Prostate gland (tissue), 2 donors: ENCODE measurements around the gene NFAM1. TPM values are rescaled to one million over a fixed set of nuclear protein-coding genes. Genes with fewer than 3 reads are reported as not detected.

ENCODE experiments used
- DNase-seq: peaks from one replicate; pipeline ENCODE4 v3.0.0-alpha.2; 2019; ENCODE audit warnings: low spot score
- H3K27ac ChIP-seq, 2 donors: fragments of 200-600 bp; sonication (generic); 2 replicates each; pipeline ENCODE4 v1.5.1; 2017 to 2019
- H3K27me3 ChIP-seq: fragments of 200-600 bp; sonication (generic); replicated peaks from 2 replicates; pipeline ENCODE4 v1.5.1; 2019; ENCODE audit not compliant: insufficient read depth
- H3K36me3 ChIP-seq, 2 donors: fragments of 200-600 bp; sonication (generic); 1 replicate in 1 of 2; 2 replicates in 1 of 2; pipeline versions ENCODE4 v1.5.1 to v1.8.1; 2017 to 2019
- H3K4me1 ChIP-seq: fragments of 200-600 bp; sonication (generic); replicated peaks from 2 replicates; pipeline ENCODE4 v1.5.1; 2019
- H3K4me3 ChIP-seq, 2 donors: fragments of 200-600 bp; sonication (generic); 2 replicates each; pipeline ENCODE4 v1.5.1; 2017 to 2019
- H3K9me3 ChIP-seq: fragments of 200-600 bp; sonication (generic); 2 replicates; pipeline ENCODE4 v1.5.1; 2017
- POLR2A ChIP-seq: fragments of 450-650 bp; IDR thresholded peaks from one replicate; pipeline ENCODE4 v1.6.1; 2016; ENCODE audit warnings: antibody characterized with exemption, mild to moderate bottlenecking
- POLR2AphosphoS5 ChIP-seq: sonication (generic); formaldehyde crosslinking; IDR thresholded peaks from one replicate; pipeline ENCODE4 v1.6.1; 2017; ENCODE audit warnings: antibody characterized with exemption
- WGBS: methylation state at CpG from one replicate; pipeline ENCODE4 v1.1.5; 2018; 5-methylcytosine and 5-hydroxymethylcytosine counted together
- intact Hi-C: fragments of 100-400 bp; cut with DNase I; formaldehyde crosslinking; loops from one replicate; pipeline ENCODE4 v1.14.2; 2022
- total RNA-seq, 2 donors: library from RNA; depleted of rRNA; stranded (reverse); fragments of >200 nt; gene quantifications; one replicate each; pipeline ENCODE4 v1.1.0, GENCODE V29; 2016
- TF ChIP-seq, protein P1 (sequence below), 4 experiments: fragments of 200-600 bp in 2 of 4; fragments of 450-650 bp in 2 of 4; sonication (generic) in 2 of 4; IDR thresholded peaks; 1 replicate in 3 of 4; 2 replicates in 1 of 4; pipeline ENCODE4 v1.5.1; 2016 to 2019; ENCODE audit warnings: antibody characterized with exemption in 4 of 4, mild to moderate bottlenecking in 2 of 4, moderate library complexity in 2 of 4

The NFAM1 gene
- total RNA-seq, 2 donors from 2014 or later = 0.36 to 2.4 TPM

DNA sequence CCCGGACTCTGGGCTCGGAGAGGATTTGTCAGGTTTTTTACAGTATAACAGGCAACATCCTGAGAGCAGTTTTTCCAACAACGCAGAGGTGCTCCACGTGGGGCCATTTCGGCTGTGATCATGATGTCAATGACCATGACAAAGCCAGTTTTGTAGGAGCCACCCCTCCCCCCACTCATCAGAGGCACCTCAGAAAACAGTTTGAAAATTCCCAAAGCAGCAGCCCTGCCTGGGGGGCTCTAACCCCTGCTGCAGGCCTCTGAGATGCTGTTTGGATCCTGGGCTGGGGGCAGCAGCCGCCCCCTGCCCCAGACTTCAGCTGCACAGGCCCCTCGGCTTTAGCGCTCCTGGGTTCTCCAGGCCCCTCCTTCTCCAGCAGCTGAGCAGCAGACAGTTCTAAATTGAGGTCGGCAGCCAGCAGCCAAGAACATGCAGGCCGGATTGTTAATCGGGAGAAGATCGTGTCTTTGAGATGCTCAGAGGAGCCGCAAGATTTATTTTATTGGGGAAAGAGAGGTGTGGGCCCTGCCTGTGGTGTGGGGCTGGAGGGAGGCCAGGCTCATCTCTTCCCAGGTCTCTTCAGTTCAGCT, 19.4 kb downstream of the NFAM1 start:
- 28% methylated on average over 13 of the region's 13 CpGs for WGBS
- DNase-seq = no peak
- Histone ChIP-seq H3K4me3 (no peak overlapping the region), H3K27ac (no peak overlapping the region), H3K36me3 (no peaks in the 10 kb centered on the region), H3K9me3 (no peaks in the 10 kb centered on the region), H3K4me1 (no peaks in the 10 kb centered on the region), H3K27me3 (no peaks in the 10 kb centered on the region)
- intact Hi-C loops = loop anchor here (10.0 kb wide), 1 partner anchor 58 kb away; no protein-coding TSS in a partner anchor
- TF ChIP-seq, protein P1, sequence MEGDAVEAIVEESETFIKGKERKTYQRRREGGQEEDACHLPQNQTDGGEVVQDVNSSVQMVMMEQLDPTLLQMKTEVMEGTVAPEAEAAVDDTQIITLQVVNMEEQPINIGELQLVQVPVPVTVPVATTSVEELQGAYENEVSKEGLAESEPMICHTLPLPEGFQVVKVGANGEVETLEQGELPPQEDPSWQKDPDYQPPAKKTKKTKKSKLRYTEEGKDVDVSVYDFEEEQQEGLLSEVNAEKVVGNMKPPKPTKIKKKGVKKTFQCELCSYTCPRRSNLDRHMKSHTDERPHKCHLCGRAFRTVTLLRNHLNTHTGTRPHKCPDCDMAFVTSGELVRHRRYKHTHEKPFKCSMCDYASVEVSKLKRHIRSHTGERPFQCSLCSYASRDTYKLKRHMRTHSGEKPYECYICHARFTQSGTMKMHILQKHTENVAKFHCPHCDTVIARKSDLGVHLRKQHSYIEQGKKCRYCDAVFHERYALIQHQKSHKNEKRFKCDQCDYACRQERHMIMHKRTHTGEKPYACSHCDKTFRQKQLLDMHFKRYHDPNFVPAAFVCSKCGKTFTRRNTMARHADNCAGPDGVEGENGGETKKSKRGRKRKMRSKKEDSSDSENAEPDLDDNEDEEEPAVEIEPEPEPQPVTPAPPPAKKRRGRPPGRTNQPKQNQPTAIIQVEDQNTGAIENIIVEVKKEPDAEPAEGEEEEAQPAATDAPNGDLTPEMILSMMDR (IDR thresholded peaks at IDR 0.05) = no peak
- TF ChIP-seq POLR2A = no peak
- no peak for TF ChIP-seq POLR2AphosphoS5

DNA sequence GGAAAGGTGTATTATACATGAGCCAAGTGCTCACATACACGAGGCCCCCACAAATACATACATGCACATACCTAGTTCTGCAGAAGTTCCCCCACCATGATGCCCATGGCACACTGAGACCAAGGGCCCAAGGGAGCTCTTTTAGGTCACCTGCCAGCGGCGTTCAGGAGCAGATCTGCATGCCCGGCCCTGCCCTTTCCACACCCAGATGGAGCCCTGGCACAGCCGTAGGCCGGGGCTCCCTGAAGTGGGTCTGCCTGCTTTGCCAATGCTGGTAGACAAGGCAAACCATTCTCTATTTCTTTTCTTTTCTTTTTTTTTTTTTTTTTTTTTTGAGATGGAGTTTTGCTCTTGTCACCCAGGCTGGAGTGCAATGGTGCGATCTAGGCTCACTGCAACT, 21.5 kb downstream of the NFAM1 start:
- no peak for DNase-seq
- no peaks in the 10 kb centered on the region for H3K4me1 ChIP-seq

DNA sequence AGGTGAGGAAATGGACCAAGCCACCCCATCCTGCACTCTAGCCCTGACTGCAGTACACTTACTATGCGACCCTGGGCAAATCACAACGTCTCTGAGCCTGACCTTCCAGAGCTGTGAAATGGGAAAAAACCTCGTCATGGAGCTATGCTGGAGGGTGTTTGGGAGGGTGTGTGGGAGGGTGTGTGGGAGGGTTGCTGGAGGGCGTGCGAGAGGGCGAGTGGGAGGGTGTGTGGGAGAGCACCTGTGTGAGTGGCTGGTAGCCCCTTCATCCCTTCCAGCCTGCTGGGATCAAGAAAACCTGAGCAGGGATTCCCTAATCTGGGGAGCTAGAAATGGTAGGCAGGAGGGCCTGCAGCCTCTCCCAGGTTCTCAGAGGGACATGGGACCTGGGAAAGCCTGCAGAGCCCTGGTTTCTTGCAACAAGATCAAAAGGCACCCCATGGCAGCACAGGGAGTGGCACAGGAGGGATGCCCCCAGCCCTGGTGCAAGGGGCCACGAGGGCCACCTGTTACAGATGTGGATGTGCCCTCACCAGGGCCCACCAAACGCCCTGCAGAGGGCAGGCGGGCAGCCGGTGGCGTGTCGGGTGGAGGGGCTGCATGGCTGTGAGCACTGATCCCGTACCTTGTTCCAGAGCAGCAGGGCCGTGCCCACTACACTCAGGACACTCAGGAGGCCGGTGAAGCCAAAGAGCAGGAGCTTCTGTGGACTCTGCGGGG, 23.2 kb downstream of the NFAM1 start:
- no peaks in the 10 kb centered on the region for H3K36me3 ChIP-seq
- intact Hi-C loops = no loop called here
- DNase-seq = no peak
- no peaks in the 10 kb centered on the region for H3K9me3 ChIP-seq
- 94% methylated on average over 16 of the region's 16 CpGs for WGBS
- H3K4me3 ChIP-seq = no peak overlapping the region
- H3K27ac ChIP-seq = no peak overlapping the region
- TF ChIP-seq POLR2A (no peak), POLR2AphosphoS5 (no peak)
- TF ChIP-seq, protein P1 (IDR thresholded peaks at IDR 0.05) = no peak
- H3K4me1 ChIP-seq = no peaks in the 10 kb centered on the region
- H3K27me3 ChIP-seq = no peaks in the 10 kb centered on the region

More for the DNA sequence above, 21.5 kb downstream of the NFAM1 start:
- intact Hi-C loops = loop anchor here (10.0 kb wide), 1 partner anchor 56 kb away; no protein-coding TSS in a partner anchor
- Histone ChIP-seq H3K36me3 (no peaks in the 10 kb centered on the region), H3K9me3 (no peaks in the 10 kb centered on the region), H3K27ac (no peak overlapping the region), H3K27me3 (no peaks in the 10 kb centered on the region), H3K4me3 (no peak overlapping the region)
- whole genome bisulfite sequencing = 46% methylated on average over 7 of the region's 7 CpGs
- TF ChIP-seq, protein P1 (IDR thresholded peaks at IDR 0.05) = no peak
- no peak for TF ChIP-seq POLR2A
- no peak for TF ChIP-seq POLR2AphosphoS5

DNA sequence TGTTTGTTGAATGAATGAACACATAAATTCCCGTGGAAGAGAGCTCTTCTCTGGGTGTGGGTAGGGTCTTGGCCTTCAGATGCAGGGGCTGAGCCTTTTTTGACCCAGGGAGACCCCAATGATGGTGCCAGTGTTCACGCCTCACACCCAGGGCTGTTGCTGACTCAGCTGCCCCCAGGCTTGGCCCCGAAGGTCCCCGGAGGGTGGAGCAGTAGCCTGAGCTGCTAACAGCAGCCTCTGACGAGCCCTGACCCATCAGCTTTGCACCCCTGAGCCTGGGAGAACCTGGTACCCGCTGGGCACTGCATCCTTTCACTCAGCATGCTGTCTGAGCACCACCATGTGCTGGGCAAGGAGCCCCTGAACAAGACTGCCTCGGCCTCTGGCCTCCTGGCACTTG, 23.9 kb downstream of the NFAM1 start:
- Histone ChIP-seq H3K4me1 (no peaks in the 10 kb centered on the region), H3K4me3 (no peak overlapping the region), H3K27ac (no peak overlapping the region), H3K9me3 (no peaks in the 10 kb centered on the region), H3K27me3 (no peaks in the 10 kb centered on the region), H3K36me3 (no peaks in the 10 kb centered on the region)
- WGBS = 87% methylated on average over 7 of the region's 7 CpGs
- intact Hi-C loops = no loop called here
- TF ChIP-seq POLR2AphosphoS5 (no peak), POLR2A (no peak)
- TF ChIP-seq, protein P1 (IDR thresholded peaks at IDR 0.05) = no peak
- DNase-seq = no peak

DNA sequence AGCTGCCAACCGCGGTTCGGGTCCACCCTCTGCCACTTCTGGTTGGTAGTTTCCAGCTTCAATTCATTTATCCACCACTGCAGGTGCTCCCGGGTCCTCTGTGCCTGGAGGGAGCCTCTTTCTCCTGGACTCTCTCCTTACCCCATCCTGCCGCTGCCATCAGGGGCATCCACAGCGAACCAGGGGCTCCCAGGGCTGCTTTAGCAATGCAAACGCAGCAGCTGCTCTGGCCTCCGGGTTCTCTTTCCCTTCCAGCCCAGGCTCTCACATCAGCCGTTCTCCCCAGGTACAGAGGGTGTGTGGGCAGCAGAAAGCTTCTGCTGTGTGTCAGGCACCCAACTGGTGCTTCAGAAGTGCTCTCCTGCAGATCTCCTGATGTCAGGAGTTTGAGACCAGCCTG, 27.9 kb downstream of the NFAM1 start:
- intact Hi-C loops = no loop called here
- no peaks in the 10 kb centered on the region for H3K36me3 ChIP-seq
- no peaks in the 10 kb centered on the region for H3K27me3 ChIP-seq
- no peak overlapping the region for H3K27ac ChIP-seq
- no peaks in the 10 kb centered on the region for H3K9me3 ChIP-seq
- 67% methylated on average over 9 of the region's 9 CpGs for WGBS
- no peak overlapping the region for H3K4me3 ChIP-seq
- DNase-seq = no peak
- TF ChIP-seq, protein P1 (IDR thresholded peaks at IDR 0.05) = no peak
- no peak for TF ChIP-seq POLR2A
- no peak for TF ChIP-seq POLR2AphosphoS5
- H3K4me1 ChIP-seq = no peaks in the 10 kb centered on the region
